ENCODE results near the gene PTEN.

Gene PTEN

DNA sequence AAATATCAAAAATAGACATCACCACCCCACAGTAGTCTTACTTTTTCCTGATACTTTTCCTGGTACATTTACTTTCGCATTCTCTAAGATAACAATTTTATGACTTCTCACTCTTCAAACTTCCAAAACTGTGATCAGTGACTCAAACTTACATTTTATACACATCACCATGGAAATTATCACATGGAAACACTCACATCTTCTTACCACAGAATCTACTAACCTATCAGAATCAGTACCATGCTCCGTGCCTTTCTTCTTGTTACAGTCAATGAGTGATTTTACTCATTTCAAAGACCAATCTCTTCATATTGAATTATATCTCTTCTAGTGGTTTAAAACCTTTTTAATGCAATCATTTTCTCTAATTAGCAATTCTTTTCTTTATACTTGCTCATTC, 120.3 kb downstream of the PTEN start:
- no peak for DNase-seq

GRCh38 chr10:87987206-87987605, 123.8 kb downstream of the PTEN start:
- DNase-seq, result no peak

DNA sequence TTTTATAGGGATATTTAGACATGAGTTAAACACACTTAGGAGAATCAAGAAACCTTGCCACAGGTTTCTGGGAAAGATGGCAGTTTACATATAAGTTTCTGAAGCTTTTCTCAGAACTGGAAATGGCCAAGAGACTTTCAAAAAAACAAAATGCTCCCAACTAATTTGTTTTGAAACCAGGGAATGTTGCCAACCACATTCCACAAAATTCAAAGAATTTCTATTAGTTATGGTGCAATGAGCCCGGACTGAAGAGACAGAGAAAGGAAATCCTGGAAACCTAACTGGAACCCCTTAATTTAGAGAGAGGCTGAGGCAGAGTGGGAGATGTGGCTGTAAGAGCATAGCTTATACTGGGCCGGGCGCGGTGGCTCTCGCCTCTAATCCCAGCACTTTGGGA, 128.5 kb downstream of the PTEN start:
- DNase-seq, result no peak

DNA sequence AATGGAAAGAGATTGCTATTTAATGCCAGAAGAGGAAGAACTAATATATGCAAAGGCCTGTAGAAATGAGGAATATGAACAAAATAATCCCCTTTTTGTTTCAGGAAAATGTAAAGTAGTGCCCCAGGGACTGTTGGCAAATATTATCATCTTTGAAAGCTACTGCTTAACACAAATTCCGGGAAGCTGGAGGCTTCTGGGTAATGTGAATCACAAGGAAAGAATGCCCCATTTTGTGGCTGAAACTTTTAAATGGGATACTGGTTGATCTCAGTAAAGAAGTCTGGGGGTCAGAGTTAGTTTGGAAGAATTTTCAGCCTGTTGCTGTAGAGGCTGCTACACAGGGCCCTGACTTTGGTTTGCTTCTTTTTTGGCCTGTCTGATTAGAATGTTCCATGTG, 141.0 kb downstream of the PTEN start:
- no peak for DNase-seq

GRCh38 chr10:88006261-88006660, 142.8 kb downstream of the PTEN start:
- no peak for DNase-seq

DNA sequence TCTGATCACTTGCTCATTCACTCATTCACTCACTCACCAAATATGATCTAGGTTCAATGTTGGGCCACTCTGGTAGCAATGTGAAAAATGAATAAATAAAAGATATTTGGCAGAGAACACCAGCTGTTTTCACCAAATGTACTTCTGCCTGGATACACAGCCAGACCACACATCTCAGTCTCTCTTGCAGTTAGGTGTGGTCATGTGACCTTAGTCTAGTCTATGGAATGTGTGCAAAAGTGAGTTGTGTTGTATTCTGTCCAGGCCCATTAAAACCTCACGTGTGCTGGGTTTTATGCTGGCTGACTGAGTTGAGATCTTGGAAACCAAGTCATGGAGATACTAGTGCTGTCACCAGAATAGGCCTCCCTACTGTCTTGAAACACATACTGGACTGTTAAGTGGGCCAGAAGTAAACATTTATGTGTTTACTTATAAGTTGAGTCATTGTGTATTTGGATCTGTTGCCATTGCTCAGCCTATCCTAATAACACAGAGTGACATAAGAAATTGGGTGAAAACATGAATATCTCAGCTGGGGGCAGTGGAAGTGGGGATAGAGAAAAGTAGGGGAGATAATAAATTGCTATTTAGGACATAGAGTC, 145.5 kb downstream of the PTEN start:
- DNase-seq, result no peak

- DNase-seq, result no peak
Measured at GRCh38 chr10:88012641-88013040, 149.2 kb downstream of the PTEN start.

DNA sequence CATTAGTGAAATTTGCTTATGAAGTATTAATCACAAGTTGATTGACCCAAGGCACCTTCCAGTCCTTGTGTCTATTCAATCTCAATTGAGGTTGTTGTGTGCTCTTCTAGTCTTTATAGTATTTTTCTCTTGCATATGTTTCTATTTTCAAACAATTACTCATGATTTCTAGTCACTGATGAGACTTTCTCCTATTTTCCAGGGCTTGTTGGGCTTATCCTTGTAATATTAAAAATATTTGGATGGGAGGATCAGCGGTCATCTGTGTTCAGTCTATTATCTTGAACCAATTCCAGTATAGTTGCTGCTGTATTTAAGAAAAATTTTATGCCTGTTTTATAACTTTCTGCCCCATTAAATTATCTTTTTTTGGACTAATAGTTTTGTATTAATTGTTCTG, 154.4 kb downstream of the PTEN start:
- DNase-seq, result no peak

DNA sequence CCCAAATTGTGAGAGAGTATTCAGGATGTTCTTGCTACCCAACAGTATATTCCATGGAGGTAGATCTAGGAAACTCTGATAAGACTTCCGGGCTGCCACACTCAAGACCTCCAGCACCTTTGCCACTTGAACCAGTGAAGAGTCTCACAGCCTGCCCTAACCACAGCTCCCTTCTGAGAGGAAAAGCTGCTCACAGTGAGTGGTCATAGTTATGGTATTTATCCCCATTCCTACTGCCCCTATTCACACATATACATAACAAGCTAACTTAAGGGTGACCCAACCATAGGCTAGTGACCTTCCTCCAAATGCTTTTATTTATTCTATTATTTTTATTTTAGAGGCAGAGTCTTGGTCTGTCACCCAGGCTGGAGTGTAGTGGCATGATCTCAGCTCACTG, 156.3 kb downstream of the PTEN start:
- DNase-seq, result no peak

Measured in inflammatory macrophage treated with lipopolysaccharide for 1 hour (primary cell).